Prostate gland (tissue), 2 donors: Measurements from ENCODE around the gene ARHGEF17.

Experiments used
- POLR2A ChIP-seq: fragments of 450-650 bp; IDR thresholded peaks from one replicate; pipeline ENCODE4 v1.6.1; 2016; ENCODE audit warnings: antibody characterized with exemption, mild to moderate bottlenecking
- POLR2AphosphoS5 ChIP-seq: sonication (generic); formaldehyde crosslinking; IDR thresholded peaks from one replicate; pipeline ENCODE4 v1.6.1; 2017; ENCODE audit warnings: antibody characterized with exemption
- TF ChIP-seq, protein P1 (sequence below), 4 experiments: fragments of 200-600 bp in 2 of 4; fragments of 450-650 bp in 2 of 4; sonication (generic) in 2 of 4; IDR thresholded peaks; 1 replicate in 3 of 4; 2 replicates in 1 of 4; pipeline ENCODE4 v1.5.1; 2016 to 2019; ENCODE audit warnings: antibody characterized with exemption in 4 of 4, mild to moderate bottlenecking in 2 of 4, moderate library complexity in 2 of 4

DNA sequence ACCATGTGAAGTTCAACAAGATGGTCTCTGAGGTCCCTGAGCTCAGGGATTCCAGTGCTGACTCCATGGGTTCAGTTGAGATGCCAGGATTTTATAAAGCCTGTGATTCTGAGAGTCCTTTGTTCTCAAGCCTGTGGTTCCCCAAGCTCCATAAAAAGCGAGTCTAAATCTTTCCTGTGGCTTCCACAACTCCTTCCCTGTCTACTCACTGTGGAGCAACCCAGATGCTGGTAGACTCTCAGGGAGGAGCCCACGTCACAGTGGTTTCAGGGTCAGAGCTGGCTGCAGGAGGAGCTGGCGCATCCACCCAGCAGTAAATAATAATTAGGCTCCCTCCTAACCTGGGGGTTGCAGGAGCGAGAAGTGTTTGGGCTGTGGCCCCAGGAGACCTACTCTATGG, 66.1 kb downstream of the ARHGEF17 start:
- TF ChIP-seq POLR2AphosphoS5 (no peak), POLR2A (no peak)
- TF ChIP-seq, protein P1, sequence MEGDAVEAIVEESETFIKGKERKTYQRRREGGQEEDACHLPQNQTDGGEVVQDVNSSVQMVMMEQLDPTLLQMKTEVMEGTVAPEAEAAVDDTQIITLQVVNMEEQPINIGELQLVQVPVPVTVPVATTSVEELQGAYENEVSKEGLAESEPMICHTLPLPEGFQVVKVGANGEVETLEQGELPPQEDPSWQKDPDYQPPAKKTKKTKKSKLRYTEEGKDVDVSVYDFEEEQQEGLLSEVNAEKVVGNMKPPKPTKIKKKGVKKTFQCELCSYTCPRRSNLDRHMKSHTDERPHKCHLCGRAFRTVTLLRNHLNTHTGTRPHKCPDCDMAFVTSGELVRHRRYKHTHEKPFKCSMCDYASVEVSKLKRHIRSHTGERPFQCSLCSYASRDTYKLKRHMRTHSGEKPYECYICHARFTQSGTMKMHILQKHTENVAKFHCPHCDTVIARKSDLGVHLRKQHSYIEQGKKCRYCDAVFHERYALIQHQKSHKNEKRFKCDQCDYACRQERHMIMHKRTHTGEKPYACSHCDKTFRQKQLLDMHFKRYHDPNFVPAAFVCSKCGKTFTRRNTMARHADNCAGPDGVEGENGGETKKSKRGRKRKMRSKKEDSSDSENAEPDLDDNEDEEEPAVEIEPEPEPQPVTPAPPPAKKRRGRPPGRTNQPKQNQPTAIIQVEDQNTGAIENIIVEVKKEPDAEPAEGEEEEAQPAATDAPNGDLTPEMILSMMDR (IDR thresholded peaks at IDR 0.05): no peak
